ENCODE measurements around the gene PSMD4. TPM values are rescaled to one million over a fixed set of nuclear protein-coding genes. Genes with fewer than 3 reads are reported as not detected.

The PSMD4 gene
- total and polyA plus RNA-seq, 2 donors (not counting 3 experiments of a cell fraction or from before 2014, with no cell fraction given), result 181 to 266 TPM

DNA sequence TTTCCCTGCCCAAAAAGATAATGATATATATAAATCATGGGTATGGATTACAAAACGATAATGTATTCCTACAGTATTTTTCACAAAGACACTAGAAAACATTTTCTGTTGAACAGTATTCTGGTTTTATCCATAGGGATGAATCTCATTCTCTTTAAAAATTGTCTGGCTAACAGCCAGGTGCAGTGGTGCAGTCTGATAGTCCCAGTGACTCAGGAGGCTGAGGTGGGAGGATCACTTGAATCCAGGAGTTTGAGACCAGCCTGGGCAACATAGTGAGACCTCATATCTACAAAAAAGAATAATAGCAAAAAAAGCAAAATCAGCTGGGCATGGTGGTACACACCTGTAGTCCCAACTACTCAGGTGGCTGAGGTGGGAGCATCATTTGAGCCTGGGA lies 32.9 kb upstream of the PSMD4 start:
- H3K4me2 ChIP-seq (ENCODE audit: insufficient read depth, low read length), result no peak overlapping the region
- no TSS peak for BruUV-seq (replicated peaks)
- TF ChIP-seq, protein P1, sequence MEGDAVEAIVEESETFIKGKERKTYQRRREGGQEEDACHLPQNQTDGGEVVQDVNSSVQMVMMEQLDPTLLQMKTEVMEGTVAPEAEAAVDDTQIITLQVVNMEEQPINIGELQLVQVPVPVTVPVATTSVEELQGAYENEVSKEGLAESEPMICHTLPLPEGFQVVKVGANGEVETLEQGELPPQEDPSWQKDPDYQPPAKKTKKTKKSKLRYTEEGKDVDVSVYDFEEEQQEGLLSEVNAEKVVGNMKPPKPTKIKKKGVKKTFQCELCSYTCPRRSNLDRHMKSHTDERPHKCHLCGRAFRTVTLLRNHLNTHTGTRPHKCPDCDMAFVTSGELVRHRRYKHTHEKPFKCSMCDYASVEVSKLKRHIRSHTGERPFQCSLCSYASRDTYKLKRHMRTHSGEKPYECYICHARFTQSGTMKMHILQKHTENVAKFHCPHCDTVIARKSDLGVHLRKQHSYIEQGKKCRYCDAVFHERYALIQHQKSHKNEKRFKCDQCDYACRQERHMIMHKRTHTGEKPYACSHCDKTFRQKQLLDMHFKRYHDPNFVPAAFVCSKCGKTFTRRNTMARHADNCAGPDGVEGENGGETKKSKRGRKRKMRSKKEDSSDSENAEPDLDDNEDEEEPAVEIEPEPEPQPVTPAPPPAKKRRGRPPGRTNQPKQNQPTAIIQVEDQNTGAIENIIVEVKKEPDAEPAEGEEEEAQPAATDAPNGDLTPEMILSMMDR (IDR thresholded peaks at IDR 0.05; ENCODE audit: extremely low read depth in 1 of 2, insufficient read depth in 1 of 2, low read depth in 1 of 2, low read length in 2 of 2), result no peak
- TF ChIP-seq EZH2 (IDR thresholded peaks at IDR 0.05; ENCODE audit: borderline replicate concordance, low read depth, low read length, severe bottlenecking), result no peak
- H3K27ac ChIP-seq (ENCODE audit: insufficient read depth, low read depth, low read length), result no peak overlapping the region
- DNase-seq (ENCODE audit: low read depth, low spot score) (no peak), FAIRE-seq (no peak)
- no peaks in the 10 kb centered on the region for H3K4me1 ChIP-seq (ENCODE audit: control insufficient read depth, extremely low read depth, insufficient read depth, low read length)
- H3K79me2 ChIP-seq (ENCODE audit: control insufficient read depth, insufficient read depth, low read length), result peaks cover 66% of the 10 kb centered on the region
- H3K9me1 ChIP-seq (replicated peaks; ENCODE audit: control insufficient read depth, extremely low read depth, insufficient read depth, low read length), result no peaks in the 10 kb centered on the region
- intact Hi-C loops (cut with micrococcal nuclease) (no loop called here), dilution Hi-C loops (cut with MboI; ENCODE audit: extremely low pct_ligation_motif_present, low sequenced_read_pairs) (no loop called here)
- ChIA-PET CTCF (no interaction called here), POLR2A (no interaction called here)
- H3K36me3 ChIP-seq (ENCODE audit: control insufficient read depth in 2 of 2, extremely low read depth in 1 of 2, insufficient read depth in 2 of 2, low read length in 2 of 2), result peaks cover 2 to 8% of the 10 kb centered on the region in 2 experiments
- peaks cover 6% of the 10 kb centered on the region for H4K20me1 ChIP-seq (replicated peaks; ENCODE audit: control insufficient read depth, extremely low read depth, insufficient read depth, low read length)
- no peak overlapping the region for H2AFZ ChIP-seq (ENCODE audit: low read depth, low read length)
- H3K9me3 ChIP-seq (replicated peaks; ENCODE audit: control insufficient read depth, insufficient read depth, low read length), result no peaks in the 10 kb centered on the region
- no peak overlapping the region for H3K4me3 ChIP-seq (replicated peaks in 1 of 3; ENCODE audit: insufficient read depth in 1 of 3, low read depth in 1 of 3, low read length in 3 of 3)
- H3K9ac ChIP-seq (replicated peaks; ENCODE audit: extremely low read depth, insufficient read depth, low read length), result no peak overlapping the region
- H3K27me3 ChIP-seq (ENCODE audit: control insufficient read depth in 2 of 2, insufficient read depth in 2 of 2, low read length in 2 of 2), result no peaks in the 10 kb centered on the region

DNA sequence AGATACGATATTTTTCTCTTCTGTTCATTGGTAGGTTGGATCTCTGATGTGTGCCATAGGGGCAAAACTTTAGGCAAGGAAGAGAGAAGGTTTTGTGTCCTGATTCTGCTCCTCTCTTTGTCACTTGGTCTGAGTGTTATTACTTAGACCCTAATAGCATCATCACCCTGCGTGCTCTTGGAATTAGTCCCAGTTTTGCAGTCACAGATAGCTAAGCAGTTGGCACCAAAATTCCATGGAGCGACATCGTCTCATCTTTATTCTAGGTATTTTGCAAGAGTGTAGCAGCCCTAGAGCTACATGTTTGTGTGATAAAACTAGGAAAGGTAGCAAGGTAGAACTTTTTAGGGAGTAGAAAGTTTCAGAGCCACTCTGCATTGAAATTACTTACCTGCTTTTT lies 32.4 kb upstream of the PSMD4 start:
- H3K4me2 ChIP-seq (ENCODE audit: insufficient read depth, low read length), result no peak overlapping the region
- intact Hi-C loops (cut with micrococcal nuclease), result no loop called here
- H4K20me1 ChIP-seq (replicated peaks; ENCODE audit: control insufficient read depth, extremely low read depth, insufficient read depth, low read length), result peaks cover 6% of the 10 kb centered on the region
- ChIA-PET POLR2A (no interaction called here), CTCF (no interaction called here)
- H3K4me3 ChIP-seq (replicated peaks in 1 of 3; ENCODE audit: insufficient read depth in 1 of 3, low read depth in 1 of 3, low read length in 3 of 3), result no peak overlapping the region
- no peak for DNase-seq (ENCODE audit: low read depth, low spot score)
- TF ChIP-seq, protein P2, sequence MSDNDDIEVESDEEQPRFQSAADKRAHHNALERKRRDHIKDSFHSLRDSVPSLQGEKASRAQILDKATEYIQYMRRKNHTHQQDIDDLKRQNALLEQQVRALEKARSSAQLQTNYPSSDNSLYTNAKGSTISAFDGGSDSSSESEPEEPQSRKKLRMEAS (IDR thresholded peaks at IDR 0.05; ENCODE audit: insufficient read depth, insufficient read length), result no peak
- TF ChIP-seq POLR2AphosphoS5 (IDR thresholded peaks at IDR 0.05; ENCODE audit: insufficient read depth, low read depth, low read length), result no peak
- TF ChIP-seq FOS (IDR thresholded peaks at IDR 0.05; ENCODE audit: borderline replicate concordance, insufficient read depth, low read length), result no peak
- TF ChIP-seq POLR2A (IDR thresholded peaks at IDR 0.05; ENCODE audit: low read depth, low read length), result no peak
- no peak for TF ChIP-seq GATA2 (IDR thresholded peaks at IDR 0.05; ENCODE audit: insufficient read depth, insufficient read length, low read depth, low read length)
- no peak for TF ChIP-seq JUN (IDR thresholded peaks at IDR 0.05; ENCODE audit: borderline replicate concordance, insufficient read depth, insufficient read length, low read depth)
- TF ChIP-seq MYC (IDR thresholded peaks at IDR 0.05; ENCODE audit: low read depth, low read length), result no peak
- TF ChIP-seq, protein P1 (IDR thresholded peaks at IDR 0.05; ENCODE audit: extremely low read depth in 1 of 2, insufficient read depth in 1 of 2, low read depth in 1 of 2, low read length in 2 of 2), result no peak
- TF ChIP-seq EZH2 (IDR thresholded peaks at IDR 0.05; ENCODE audit: borderline replicate concordance, low read depth, low read length, severe bottlenecking), result no peak
- H3K9me1 ChIP-seq (replicated peaks; ENCODE audit: control insufficient read depth, extremely low read depth, insufficient read depth, low read length), result no peaks in the 10 kb centered on the region
- no peak overlapping the region for H3K27ac ChIP-seq (ENCODE audit: insufficient read depth, low read depth, low read length)
- peaks cover 61% of the 10 kb centered on the region for H3K79me2 ChIP-seq (ENCODE audit: control insufficient read depth, insufficient read depth, low read length)
- no TSS peak for BruUV-seq (replicated peaks)
- no peak for FAIRE-seq
- H3K9ac ChIP-seq (replicated peaks; ENCODE audit: extremely low read depth, insufficient read depth, low read length), result no peak overlapping the region
- H3K9me3 ChIP-seq (replicated peaks; ENCODE audit: control insufficient read depth, insufficient read depth, low read length), result no peaks in the 10 kb centered on the region
- dilution Hi-C loops (cut with MboI; ENCODE audit: extremely low pct_ligation_motif_present, low sequenced_read_pairs), result no loop called here
- H2AFZ ChIP-seq (ENCODE audit: low read depth, low read length), result no peak overlapping the region
- H3K27me3 ChIP-seq (ENCODE audit: control insufficient read depth in 2 of 2, insufficient read depth in 2 of 2, low read length in 2 of 2), result no peaks in the 10 kb centered on the region
- H3K36me3 ChIP-seq (ENCODE audit: control insufficient read depth in 2 of 2, extremely low read depth in 1 of 2, insufficient read depth in 2 of 2, low read length in 2 of 2), result peaks cover 2 to 8% of the 10 kb centered on the region in 2 experiments
- no peaks in the 10 kb centered on the region for H3K4me1 ChIP-seq (ENCODE audit: control insufficient read depth, extremely low read depth, insufficient read depth, low read length)

All from endothelial cell of umbilical vein (primary cell).